AG09309 (cell line): ENCODE results near the gene NALCN.

Source experiments
- DNase-seq: peaks from one replicate; pipeline ENCODE4 v3.0.0-alpha.2; 2010; ENCODE audit warnings: low read depth
- H3K4me3 ChIP-seq: 2 replicates; pipeline ENCODE4 v1.5.1; 2011; ENCODE audit warnings: mild to moderate bottlenecking, low read depth, low read length, moderate library complexity; ENCODE audit not compliant: control insufficient read depth
- TF ChIP-seq, protein P1 (sequence below): IDR thresholded peaks from 2 replicates; pipeline ENCODE4 v1.5.1; 2011; ENCODE audit warnings: mild to moderate bottlenecking, low read depth, low read length, inconsistent platforms; ENCODE audit not compliant: insufficient read depth, control insufficient read depth; ENCODE audit errors: missing control alignments

The NALCN gene

DNA sequence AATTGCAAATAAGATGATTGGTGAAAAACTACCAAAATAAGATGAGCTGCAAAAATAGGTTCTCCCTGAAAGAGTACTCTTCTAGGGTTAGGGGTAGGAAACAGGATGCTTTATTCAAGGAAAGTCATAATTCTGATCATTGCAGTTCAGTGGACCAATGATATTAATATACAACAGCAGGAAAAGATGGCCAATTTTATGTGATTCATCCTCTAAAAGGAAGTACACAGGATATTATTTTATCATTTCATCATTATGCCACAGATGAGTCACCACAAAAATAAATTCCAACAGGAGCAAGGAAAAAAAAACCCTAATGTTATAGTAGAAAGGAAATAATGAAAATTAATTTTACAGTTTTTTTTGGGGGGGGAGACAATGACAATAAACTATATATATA, 205.0 kb downstream of the NALCN start:
- H3K4me3 ChIP-seq, result no peak overlapping the region
- DNase-seq, result peak; percentile 8
- TF ChIP-seq, protein P1, sequence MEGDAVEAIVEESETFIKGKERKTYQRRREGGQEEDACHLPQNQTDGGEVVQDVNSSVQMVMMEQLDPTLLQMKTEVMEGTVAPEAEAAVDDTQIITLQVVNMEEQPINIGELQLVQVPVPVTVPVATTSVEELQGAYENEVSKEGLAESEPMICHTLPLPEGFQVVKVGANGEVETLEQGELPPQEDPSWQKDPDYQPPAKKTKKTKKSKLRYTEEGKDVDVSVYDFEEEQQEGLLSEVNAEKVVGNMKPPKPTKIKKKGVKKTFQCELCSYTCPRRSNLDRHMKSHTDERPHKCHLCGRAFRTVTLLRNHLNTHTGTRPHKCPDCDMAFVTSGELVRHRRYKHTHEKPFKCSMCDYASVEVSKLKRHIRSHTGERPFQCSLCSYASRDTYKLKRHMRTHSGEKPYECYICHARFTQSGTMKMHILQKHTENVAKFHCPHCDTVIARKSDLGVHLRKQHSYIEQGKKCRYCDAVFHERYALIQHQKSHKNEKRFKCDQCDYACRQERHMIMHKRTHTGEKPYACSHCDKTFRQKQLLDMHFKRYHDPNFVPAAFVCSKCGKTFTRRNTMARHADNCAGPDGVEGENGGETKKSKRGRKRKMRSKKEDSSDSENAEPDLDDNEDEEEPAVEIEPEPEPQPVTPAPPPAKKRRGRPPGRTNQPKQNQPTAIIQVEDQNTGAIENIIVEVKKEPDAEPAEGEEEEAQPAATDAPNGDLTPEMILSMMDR, result no peak

DNA sequence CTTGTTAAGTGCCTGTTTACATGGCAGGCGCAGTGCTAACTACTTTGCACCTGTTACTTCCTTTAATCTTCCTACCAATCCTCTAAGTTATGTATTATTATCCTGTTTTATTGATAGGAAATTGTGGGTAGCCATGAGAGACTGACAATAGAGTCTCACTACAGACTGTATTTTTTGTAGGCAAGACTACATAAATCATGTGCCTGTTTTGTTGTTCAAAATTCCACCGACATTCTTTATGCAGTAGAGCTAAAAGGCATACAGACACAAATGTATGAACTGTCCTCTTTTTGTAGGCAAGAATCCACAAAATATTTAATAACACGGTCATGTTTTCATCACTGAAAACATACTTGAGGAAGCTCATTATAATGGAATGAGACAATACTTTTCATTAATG, 205.5 kb downstream of the NALCN start:
- no peak overlapping the region for H3K4me3 ChIP-seq
- TF ChIP-seq, protein P1, result no peak
- DNase-seq, result no peak

DNA sequence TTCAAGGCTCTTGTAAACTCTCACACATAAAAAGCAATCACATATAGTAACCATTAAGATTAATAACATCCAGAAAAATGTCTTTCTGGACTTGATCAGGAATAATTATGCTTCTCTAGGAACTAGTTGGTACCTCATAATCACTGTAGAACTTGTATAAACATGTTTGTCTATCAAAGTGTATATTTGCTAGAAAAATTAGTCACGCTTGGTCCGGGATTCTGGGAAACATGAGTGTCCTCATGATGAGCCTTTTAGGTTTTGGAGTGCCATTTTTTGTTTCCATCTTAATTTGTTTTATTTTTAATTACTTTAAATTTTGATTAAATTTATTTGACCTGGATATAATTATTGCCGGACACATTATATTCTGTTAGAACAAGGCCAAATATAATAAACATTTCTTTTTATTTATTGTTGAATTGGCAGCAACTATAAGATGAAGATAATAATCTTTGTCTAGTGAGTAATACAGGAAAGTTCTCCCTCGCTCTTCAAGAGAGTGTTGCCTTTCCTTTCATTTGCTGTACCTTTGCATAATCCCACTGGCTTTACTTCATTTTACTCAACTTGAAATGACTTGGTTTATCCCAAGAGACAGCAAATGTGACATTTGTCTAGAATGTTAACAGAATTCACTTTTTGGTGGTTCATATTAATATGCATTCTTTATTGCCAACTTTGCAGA, 207.0 kb downstream of the NALCN start:
- no peak overlapping the region for H3K4me3 ChIP-seq
- TF ChIP-seq, protein P1, result no peak
- no peak for DNase-seq

DNA sequence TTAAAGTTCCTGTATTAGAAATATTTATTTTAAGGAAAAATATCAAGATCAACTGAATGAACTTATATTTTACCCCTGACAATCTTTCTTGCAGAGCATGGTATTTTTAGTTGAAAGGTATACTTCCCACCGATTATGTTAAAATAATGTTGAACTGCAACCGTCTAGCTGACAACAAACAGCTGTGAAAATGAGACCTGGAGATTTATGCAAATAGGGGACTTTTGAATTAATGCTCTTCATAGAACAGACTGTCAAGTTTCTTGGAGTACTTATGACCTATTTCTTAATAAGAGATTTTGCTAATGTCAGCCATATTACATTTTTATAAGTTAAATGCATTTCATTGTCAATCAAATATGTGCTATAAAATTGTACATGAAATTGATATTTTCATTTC, 210.9 kb downstream of the NALCN start:
- no peak for DNase-seq
- TF ChIP-seq, protein P1, result no peak
- no peak overlapping the region for H3K4me3 ChIP-seq

DNA sequence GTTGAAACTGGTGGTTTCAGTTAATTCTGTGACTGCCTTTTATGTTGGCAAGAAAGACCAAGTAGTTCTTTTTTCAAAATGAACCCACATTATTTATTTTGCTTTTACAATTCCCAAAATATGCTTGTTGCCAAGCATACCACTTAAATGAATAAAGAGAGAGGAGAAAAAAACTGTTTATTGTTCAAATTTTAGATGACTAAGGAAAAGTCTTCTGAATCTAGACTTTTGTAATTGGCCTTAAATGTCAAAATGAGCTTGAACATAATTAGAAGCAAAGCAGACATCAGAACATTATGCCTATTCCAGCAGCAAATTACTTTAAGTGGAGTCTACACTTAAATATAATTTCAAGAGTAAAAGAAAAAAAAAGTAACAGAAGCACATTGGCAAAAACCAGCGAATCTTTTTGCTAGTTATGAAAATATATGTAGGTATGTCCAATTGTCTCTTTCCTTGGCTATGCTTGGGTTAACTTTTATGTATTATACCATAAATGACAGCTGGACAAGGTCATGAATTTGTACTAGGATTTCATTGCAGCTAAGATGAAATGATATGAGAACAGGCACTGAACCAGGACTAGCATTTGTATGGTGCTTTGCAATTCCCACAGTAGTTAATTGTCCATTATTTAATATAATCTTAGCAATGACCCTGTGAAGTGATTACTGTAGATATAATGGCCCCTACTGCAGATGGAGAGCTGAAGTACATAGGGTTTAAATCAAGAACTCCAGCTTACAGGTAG, 211.9 kb downstream of the NALCN start:
- TF ChIP-seq, protein P1, result no peak
- peak; percentile 5 for DNase-seq
- H3K4me3 ChIP-seq, result no peak overlapping the region

DNA sequence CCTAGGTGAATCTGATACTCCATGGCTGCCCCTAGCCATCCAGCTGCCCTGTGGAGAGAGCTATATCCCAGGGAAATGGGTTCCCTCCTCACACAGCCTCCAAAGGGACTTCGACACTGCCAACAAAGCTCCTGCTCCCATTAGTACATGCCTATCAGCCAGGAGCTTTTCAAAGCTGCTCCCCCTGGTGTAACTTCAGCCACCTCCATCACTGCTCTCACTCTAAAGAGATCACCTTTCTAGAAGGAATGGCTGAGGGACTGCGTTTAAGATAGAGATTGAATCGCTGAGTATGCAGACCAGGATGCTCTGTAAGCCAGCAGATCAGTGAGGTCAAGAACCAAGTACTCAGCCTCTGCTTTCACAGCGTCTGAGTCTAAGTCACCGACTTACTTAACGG, 213.7 kb downstream of the NALCN start:
- TF ChIP-seq, protein P1, result no peak
- no peak overlapping the region for H3K4me3 ChIP-seq
- DNase-seq, result no peak
